Stimulated activated CD4-positive, alpha-beta T cell treated with anti-CD3 and anti-CD28 coated beads, TNF-alpha, amount 100 ng/mL, for 48 hours (primary cell): ENCODE data around the gene SGCD.
"Not testable (repeated sequence)": the region's sequence is repeated elsewhere in the genome, so short reads cannot be mapped to it uniquely, and the experiment has no call there.

Experiments
- DNase-seq, 3 donors: peaks; one replicate each; pipeline ENCODE4 v3.0.0-alpha.2; 2020; ENCODE audit warnings: low read depth in 3 of 3

The SGCD gene

GRCh38 chr5:156570615-156571014, 243.7 kb downstream of the SGCD start:
- no peak for DNase-seq

- DNase-seq = no peak
Observed at GRCh38 chr5:156581725-156582124, 254.8 kb downstream of the SGCD start.

- DNase-seq = no peak
Observed at GRCh38 chr5:156582193-156582598, 255.2 kb downstream of the SGCD start.

DNA sequence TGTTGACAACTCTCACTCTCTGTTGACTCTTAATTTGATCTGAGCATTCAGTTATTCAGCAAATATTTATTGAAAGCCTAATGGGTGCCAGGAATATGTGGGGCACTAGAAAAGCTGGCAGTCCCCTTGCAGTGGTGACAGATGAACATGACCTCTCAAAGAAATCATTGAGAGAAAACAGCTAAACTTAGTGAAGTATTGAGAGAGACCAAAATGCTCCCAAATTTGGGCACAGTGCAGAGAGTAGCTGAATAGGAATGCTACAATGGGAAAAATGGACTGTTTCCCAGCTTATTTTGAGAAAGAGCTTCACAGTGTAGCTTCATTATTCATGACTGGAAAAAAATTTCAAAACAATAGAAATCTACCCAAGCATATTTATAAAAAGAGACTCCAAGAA, 257.9 kb downstream of the SGCD start:
- DNase-seq = no peak

DNA sequence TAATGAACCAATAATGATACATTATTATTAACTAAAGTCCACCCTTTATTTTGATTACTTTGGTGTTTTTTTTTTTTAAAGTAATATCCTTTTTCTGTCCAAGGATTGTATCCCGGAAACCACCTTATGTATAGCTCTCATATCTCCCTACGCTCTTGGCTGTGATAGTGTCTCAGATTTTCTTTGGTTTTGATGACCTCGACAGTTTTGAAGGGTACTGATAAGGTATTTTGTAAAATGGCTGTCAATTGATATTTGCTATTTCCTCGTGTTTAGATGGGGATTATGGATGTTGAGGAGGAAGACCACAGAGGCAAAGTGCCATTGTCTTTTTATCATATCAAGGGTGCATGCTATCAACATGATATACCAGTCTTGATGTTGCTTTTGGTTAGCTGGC, 259.0 kb downstream of the SGCD start:
- DNase-seq = no peak

- DNase-seq = no peak
Observed at GRCh38 chr5:156587012-156587411, 260.0 kb downstream of the SGCD start.

GRCh38 chr5:156588306-156588705, 261.3 kb downstream of the SGCD start:
- no peak for DNase-seq

- no peak for DNase-seq
Observed at GRCh38 chr5:156589104-156589945, 262.4 kb downstream of the SGCD start.

- DNase-seq = no peak
Observed at GRCh38 chr5:156589946-156590216, 262.9 kb downstream of the SGCD start.

DNA sequence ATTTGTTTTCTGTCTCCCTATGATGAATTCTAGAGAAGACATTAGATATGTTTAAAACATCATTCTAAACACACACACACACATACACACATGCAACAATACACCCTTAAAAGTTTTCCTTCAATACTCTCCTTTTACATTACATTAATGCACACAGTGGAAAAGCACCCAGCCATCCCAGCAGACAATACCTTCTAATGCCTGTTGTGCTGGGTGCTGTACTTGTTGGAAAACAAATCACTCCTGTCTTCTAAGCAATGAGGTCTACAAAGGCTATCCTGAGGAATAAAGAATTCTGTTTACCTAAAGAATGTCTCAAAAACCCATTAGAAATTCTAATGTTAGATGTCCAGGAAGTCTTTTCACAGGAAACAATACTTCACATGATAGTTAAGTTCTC, 264.0 kb downstream of the SGCD start:
- no peak for DNase-seq

DNA sequence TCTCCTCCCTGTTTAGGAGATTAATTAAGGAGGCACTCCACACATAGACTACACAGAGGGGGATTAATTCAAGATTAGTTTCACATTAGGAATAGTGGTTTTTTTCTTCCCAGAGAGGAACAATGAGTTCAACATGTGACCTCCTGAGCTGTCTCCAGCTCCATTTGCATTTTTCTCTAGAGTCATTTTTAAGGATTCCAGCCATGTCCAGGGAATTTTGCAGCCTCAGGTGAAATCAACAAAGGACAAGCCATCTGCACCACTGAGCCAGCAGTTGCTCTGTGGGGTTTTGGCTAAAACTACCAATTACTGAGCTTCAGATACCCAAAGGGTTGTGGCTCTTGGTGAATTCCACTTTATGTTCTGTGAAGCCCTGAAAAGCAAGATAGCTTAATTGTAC, 264.7 kb downstream of the SGCD start:
- no peak for DNase-seq

- no peak for DNase-seq
Observed at GRCh38 chr5:156593546-156593945, 266.6 kb downstream of the SGCD start.

- DNase-seq = no peak
Observed at GRCh38 chr5:156594406-156594805, 267.4 kb downstream of the SGCD start.

DNA sequence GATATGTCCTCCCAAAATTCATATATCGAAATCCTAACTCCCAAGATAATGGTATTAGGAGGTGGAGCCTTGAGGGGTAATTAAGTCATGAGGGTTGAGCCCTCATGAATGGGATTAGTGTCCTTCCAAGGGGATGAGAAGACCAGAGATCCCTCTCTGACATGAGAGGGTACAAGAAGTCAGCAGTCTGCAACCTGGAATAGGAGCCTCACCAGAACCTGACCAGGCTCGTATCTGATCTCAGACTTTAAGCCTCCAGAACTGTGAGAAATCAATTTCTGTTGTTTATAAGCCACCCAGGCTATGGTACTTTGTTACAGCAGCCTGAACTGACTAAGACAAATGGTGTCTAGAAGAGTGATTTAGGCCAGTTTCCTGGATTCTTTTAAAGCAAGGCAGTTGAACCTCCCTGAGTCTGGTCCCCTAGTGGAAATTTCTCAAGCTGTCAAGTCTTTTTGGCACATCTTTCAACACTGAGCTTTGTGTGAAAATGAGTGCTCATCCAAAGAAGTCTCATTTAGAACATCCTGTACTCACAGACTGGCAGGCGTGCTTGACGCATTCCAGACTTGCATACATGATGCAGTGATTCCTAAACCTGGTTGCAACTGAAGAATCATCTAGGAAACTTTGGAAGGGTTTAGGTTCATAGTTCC, 268.3 kb downstream of the SGCD start:
- DNase-seq = no peak

DNA sequence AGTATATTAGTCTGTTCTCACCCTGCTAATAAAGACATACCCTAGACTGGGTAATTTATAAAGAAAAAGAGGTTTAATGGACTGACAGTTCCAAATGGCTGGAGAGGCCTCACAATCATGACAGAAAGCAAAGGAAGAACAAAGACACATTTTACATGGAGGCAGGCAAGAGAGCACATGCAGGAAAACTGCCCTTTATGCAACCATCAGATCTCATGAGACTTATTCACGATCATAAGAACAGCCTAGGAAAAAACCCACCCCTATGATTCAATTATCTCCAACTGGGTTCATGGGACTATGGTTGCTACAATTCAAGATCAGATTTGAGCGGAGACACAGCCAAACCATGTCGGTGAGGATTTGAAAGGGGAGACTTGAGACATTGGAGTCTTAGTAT, 270.3 kb downstream of the SGCD start:
- DNase-seq = no peak

GRCh38 chr5:156598964-156599363, 272.0 kb downstream of the SGCD start:
- DNase-seq = no peak

DNA sequence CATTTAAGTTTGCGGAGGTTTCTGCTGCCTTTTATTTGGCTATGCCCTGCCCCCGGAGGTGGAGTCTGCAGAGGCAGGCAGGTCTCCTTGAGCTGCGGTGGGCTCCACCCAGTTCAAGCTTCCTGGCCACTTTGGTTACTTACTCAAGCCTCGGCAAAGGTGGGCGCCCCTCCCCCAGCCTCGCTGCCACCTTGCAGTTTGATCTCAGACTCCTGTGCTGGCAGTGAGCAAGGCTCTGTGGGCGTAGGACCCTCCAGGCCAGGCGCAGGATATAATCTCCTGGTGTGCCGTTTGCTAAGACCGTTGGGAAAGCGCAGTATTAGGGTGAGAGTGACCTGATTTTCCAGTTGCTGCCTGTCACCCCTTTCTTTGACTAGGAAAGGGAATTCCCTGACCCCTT, 283.6 kb downstream of the SGCD start:
- DNase-seq = not testable (repeated sequence)

DNA sequence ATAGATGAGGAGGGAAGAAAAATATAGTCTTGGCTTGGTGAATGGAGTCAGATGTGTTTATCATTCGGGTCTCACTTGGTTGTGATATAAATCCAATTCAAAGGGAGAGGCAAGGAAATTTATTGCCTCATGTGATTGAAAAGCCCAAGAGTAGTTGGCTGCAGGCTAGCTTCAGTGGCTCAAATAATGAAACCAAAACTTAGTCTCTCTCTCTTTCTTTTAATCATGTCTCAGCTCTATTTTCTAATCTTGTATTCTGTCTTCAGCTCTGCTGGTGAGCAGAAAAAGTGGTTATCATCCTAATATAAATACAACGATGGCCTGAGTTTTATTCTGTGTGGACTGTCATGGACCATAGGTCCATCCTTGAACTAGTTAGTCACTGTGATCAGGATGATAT, 288.9 kb downstream of the SGCD start:
- no peak for DNase-seq

- DNase-seq = no peak
Observed at GRCh38 chr5:156617426-156617825, 290.5 kb downstream of the SGCD start.

DNA sequence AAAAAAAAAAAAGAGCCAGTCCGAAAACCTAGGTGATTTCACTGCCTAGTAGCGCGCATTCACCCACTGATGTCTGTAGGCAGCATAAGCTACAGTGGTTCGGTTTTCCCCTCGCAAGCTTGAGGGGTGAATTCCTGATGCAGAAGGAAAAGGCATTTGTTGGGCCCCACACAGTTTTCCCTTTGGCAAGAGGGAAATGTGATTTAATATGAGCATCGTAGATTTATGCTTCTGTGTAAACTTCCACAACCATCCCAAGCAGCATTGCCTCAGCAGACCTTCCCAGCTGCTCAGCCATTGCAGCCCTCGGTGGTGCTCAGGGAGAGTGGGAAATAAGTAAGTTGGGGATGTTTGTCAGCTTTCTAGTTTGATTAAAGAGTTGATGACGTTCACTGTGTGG, 291.6 kb downstream of the SGCD start:
- DNase-seq = no peak

DNA sequence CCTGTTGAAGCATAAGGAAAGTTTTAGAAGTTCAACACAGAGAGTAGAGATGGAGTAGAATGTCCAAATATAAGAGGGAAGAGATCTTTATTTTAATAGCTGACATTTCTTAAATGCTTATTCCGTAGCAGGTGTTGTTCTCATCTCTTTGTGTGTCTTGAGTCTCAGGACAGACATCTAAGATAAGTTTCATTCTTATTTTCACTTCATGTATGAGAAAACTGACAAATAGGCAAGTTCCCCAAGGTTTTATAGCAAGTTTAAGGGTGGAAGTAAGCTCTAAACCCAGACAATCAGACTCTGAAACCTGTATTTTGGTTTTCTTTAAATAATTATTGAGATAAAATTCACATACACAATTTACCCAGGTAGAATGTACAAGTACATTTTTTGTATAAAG, 294.8 kb downstream of the SGCD start:
- no peak for DNase-seq

DNA sequence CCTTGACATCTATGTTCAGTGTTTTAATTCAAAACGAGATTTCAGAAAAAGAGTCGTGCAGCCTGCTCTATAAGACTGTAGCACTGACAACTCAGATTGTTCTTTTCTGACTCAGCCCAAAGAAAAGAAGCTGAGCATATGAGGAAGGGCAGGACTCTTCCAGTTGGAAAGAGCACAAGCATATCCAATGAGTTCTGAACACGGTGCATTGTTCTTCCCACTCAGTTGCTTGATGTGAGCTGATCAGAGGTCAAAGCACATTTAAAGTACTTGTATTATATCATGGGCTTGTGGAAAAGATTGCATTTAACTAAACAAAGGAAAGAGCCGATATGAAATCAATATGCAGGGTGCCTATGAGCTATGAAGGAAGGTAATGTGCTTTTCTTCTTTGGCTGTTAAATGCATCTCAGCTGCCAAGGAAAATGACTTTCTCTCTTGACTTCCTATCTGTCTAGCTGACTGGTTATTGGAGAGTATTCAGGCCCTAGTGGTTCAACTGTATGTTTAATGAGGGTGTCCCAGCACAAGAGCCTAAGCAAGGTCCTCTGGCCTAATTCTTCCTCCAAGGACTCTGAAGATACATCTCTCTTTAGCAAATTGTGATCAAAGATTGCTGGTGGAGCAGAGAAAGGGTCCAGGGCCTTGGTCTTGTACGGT, 296.5 kb downstream of the SGCD start:
- no peak for DNase-seq

- no peak for DNase-seq
Observed at GRCh38 chr5:156624686-156625085, 297.7 kb downstream of the SGCD start.
